Activated CD4-positive, CD25-positive, alpha-beta regulatory T cell (primary cell): ENCODE data around the gene MTA1.

ENCODE experiments used
- DNase-seq, 4 experiments: peaks; one replicate each; lab custom pipeline; 2025; lab: John Stamatoyannopoulos, UW

MTA1 gene

DNA sequence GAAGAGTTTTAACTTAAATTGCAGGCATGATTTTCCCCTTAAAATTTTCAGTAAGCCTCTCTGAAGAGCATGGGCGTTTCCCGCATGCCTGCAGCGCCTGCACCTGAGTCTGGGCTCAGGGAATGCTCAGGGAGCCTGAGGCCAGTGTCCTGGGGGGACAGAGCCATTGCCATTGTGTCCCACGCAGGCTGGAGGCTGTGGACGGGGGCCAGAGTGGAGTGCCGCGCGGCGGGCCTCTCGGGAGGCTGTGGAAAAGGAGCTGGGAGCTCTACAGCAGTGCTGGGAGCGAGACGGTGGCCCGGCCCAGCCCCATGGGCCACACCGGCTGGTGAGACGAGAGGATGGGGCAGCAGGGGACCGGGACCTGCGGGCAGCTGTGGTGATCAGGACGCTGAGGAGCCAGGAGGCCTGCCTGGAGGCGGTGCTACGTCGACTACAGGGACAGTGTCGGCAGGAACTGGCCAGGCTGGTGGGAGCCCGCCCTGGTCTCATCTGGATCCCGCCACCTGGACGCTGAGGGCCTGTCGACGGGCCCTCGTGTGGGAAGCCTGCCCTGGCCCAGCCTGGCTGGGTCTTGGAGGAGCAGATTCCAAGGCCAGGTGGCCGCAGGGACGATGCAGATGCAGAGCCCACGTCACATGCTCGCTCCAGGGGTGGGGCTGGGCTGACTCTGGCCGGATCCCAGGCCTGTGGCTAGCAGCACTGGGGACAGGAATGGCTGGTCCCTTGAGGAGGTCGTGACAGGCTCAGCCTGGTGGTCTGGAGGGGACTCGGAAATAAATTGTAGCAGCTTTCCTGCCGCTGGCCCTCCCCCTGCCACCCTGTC, 79.0 kb downstream of the MTA1 start:
- no peak for DNase-seq

DNA sequence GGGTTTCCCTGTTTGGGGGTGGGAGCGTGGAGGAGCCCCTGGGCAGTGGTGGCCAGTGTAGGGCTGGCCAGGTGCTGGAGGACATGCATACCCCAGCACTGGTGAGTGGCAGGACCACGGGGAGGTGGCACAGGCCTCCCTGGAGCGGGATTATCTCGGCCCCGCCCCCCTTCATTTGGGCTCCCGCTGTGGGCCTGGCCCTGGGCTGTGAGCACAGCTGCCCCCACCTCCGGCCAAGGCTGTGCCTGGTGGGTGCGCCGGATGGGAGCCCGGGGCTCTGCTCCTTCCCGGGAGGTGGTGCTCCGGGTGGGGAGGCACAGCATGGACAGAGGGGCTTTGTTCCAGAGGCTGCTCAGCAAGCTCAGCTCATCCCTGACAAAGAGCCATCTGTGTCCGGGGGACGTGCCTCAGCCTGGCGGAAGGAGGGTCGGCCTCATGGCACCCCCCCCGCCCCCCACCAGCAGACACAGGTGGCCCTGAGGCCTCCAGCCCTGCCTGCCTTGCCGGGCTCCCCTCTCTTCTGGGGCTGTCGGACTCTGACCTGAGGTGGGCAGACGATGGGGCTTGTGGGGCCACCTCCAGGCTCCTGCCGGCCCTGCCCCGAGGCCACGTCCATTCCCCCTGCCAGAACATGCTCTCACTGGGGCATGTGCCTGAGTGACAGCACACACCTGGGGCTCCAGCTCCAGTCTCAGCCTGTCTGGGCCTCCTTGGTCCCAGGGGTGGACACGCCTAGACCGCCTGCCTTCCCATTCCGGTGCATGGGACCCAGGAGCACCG, 79.8 kb downstream of the MTA1 start:
- no peak for DNase-seq

DNA sequence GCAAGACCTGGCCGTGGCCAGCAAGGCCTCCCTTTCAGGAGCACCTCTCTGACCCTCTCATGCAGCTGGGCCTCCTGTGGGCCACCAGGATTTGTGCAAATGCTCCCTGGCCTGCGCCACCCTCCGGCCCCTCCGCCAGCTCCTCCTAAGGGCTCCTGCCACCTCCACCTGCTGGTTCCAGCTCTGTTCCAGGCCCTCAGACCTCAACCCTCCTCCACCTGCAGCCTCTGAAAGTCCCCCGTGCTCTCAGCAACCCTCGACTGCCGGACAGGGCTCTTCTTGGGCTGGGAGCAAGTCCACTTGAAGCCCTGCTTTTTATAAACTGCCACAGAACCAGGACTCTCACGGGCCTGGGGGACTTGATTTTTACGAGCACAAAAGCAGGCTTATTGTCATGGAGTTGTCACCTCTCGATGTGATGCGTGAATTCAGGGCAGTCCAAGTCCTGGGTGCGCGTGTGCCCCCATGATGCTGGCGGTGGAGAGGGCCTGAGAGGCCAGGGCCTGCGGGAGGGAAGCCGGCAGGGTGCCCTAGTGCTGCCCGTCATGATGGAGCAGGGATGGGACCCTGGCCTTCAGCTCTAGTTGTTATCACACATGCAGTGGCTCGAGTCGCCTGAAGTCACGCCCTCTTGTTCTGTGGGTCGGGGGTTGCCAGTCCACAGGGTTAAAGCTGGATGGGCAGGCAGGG, 80.6 kb downstream of the MTA1 start:
- no peak for DNase-seq

DNA sequence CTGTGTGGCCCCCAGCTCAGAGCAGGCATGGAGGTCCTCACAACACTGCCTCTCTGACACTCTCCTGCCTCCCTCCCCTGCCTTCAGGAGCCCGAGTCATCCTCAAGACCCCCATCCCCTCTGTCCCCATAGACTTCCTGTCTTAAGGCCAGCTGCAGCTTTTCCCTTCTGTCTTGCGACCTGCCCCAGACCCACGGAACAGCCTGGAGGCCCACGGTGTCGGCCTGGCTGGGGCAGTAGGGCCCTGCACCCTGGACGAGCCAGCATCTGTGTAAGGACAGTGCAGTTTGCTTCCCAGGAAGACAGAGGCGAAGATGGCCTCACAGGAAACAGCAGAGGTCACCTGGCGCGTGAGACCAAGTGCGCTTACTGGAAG, 81.1 kb downstream of the MTA1 start:
- no peak for DNase-seq

DNA sequence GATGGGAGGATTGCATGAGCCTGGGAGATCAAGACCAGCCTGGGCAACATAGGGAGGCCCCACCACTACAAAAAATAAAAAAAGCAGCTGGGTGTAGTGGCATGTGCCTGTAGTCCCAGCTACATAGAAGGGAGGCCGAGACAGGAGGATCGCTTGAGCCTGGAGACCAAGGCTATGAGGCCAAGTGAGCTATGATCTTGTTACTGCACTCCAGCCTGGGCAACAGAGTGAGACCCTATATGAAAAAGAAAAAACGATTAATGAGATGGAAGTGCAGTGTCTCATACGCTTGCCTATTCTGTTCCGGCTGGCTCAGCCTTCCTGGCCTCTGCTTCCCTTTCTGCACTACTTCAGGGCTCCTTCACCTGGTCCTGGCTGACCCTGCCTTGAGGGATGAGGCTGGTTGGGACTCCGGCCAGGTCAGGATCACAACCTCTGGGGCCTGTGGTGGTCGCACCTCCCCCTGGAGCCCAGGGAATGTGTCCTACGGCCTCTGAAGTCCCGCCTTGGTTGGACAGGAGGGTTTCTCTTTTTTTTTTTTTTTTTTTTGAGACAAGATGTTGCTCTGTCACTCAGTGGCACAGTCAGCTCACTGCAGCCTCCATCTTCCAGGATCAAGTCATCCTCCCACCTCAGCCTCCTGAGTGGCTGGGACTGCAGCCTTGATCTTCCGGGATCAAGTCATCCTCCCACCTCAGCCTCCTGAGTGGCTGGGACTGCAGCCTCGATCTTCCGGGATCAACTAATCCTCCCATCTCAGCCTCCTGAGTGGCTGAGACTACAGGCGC, 82.1 kb downstream of the MTA1 start:
- DNase-seq = no peak

DNA sequence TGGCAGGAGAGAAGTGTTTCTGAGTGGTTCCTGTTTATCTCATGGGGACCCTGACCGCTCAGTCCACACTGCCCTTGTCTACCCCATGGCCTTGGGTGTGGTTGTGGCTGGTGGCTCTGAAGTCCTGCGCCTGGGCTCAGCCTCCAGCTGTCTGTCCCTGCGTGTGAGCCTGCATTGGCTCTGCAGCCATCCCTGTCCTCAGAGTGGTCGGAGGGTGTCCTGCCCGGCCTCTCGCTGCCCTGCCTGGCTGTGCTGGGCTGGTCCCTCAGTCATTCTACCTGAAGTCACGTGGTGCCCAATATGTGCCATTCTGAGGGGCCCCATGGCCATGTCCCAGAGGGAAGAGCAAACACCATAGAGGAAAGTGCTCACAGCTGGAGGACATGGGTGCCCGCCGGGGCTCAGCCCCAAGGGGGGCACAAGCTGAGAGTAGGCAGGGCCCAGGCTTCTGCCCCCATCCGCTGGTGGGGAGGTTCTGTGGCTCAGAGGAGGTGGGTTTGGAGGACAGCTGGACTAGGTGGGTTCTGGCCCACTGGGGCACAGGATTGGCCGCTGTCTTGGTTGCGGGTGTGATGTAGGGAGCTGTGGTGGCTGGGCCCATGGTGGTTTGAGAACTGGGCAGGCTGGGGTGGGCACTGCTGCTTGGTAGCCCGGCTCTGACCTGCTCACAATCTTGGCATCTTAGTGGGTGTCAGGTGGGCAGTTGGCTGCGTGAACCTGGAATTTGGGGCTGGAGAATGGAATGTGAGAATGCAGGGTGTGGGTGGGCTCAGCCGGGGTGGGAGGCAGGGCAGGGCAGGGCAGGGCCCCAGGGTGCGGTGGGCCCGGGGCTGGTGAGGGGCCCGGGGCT, 83.0 kb downstream of the MTA1 start:
- DNase-seq = no peak

DNA sequence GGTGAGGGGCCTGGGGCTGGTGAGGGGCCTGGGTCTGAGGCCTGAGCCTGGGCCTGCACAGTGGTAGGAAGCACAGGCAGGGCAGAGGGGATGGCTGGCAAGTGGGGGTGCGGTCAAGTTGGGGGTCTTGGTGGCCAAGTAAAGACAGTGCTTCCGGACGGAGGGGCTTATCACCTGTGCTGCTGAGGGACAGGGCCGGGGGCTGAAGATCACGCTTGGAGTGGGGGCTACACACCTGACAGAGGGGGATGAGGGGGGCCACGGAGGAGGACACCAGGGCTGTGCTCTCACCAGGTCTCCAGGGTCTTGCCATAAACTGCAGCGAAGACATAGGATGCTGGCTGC, 83.6 kb downstream of the MTA1 start:
- no peak for DNase-seq

DNA sequence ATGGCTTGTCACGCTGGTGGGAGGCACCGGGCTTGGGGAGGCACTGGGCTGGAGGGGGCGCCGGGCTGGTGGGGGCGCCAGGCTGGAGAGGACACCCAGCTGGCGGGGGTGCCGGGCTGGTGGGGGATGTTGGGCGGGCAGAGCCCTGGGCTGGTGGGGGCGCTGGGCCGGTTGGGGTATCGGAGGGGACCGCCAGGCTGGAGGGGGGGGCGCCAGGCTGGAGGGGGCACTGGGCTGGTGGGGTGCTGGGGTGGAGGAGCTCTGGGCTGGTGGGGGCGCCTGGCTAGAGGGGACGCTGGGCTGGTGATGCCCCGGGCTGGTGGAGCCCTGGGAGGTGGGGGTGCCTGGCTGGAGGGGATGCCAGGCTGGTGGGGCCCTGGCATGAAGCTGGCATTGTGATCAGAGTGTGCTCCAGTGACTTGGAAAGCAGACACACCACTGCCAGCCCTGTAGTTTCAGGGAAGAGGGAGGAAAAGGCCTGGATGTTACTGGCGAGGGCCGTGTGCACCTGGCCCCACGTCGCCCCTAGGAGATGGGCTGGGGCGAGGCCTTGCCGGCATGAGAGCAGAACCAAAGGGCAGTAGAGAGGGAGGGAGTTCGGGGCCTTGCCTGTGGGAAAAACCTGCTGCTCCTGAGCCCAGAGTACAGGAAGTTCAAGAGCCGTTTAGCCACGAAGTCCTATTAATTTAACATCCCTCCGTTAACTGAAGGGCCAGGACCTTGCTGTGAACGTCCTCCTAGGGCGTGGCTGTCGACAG, 84.5 kb downstream of the MTA1 start:
- DNase-seq = no peak

DNA sequence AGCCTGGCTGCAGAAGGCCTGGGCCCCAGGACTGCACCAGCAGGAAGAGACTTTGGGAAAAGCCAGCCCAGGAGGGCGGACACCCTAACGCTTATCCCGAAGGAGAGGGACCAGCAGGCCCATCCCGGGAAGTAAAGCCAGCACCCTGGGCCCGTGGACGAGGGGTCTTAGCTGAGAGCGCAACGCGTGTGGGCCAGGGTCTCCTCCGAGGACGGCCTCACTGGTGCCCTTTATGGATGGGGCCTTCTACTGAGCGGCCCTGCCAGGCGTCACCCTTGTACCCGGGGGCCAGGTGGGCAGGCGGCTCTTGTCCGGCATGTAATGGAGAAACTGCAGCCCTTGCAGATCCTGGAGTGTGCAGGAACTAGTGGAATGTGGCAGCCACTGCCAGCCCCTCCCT, 85.5 kb downstream of the MTA1 start:
- DNase-seq = no peak

DNA sequence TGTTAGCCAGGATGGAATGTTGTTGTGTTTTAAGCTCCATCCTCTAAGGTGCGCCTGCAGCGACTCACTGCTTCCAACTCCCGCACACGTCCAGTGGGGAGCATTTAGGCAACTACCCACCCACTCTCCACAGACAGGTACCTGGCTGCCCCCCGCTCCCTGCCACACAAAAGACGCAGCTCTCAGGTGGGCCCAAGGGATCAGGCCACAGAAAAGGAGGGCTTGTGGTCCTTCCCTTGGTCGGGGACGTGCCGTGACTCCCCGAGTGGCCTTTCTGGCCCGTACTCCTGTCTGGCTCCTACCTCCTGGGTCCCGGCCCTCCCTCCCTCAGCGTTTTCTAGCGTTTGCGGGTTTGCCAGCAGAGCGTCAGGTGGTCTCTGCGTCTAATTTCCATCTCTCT, 87.6 kb downstream of the MTA1 start:
- DNase-seq = no peak

DNA sequence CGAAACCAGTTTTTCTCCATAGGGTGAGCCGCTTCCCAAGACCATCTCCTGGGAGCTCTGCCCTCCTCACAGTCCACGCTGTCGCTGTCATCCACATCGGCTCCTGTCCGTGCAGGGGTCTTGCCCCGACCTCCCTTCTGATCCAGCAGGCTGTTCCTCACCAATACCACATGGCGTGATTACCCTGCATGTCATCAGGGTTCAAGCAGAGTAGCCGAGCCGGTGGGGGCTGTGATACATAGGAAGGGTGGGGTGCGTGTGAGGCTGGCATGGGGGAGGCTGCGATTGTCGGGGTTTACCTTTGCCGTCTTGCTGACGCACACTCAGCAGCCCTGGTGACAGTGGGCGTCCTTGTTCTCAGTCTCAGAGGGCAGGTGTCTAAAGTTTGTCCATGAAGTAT, 88.4 kb downstream of the MTA1 start:
- no peak for DNase-seq

DNA sequence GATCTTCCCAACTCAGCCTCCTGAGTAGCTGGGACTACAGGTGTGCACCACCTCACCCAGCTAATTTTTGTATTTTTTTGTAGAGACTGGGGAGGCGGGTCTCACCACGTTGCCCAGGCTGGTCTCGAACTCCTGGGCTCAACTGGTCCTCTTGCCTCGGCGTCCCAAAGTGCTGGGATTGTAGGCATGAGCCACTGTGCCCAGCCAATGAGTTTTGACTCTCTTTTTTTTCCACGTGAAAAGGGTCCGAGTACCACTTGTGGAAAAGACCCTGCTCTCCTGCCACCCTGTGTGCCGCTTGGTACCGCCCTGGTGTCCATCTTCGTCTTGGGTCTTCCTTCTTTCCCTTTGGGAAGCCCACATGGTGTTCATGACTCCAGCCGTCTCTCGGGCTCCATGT, 89.0 kb downstream of the MTA1 start:
- DNase-seq = no peak

DNA sequence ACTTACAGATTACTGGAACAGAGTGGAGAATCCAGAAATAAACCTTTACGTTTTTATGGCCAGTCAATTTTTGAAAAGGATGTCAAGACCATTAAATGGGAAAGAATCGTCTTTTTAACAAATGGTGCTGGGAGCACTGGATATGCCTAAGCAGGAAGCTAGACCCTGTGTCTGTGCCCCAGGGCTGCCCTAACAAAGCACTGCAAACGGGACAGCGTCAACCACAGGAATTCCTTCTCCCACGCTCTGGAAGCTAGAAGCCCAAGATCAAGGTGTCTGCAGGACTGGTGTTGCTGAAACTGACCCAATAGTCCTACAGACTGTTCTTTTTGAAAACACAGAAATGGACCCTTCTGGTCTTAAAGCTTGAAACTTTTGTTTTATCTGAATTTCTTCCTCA, 97.5 kb downstream of the MTA1 start:
- DNase-seq = no peak

DNA sequence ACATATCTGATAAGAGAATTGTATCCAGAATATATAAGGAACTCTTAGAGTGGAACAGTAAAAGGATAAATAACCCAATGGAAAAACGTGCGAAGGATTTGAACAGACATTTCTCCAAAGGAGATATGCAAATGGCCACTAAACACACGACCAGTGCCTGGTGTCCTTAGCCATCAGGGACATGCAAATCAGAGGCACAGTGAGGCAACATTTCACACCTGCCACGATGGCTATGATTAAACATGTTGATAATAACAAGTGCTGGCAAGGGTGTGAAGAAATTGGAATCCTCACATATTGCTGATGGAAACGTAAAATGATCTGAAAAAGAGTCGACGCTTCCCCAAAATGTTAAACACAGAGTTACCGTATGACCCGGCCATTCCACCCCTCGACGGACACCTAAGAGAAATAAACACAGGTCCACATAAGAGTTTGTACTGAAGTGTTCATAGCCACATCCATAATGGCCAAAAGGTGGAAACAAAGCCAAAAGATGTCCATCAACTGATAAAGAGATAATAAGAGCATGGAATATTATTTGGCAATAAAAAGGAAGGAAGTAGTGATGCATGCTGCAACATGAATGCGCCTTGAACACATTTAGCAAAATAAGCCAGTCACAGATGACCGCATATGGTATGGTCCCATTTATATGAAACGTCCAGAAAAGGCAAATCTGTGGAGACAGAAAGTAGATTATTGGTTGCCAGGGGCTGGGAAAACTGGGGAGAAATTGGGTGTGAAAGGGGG, 100.5 kb downstream of the MTA1 start:
- no peak for DNase-seq
